ENCODE results near the gene BLCAP.

Gene BLCAP

GRCh38 chr20:37564388-37565133 is 36.9 kb upstream of the BLCAP start:
- peak; percentile 91 for ATAC-seq
- TF ChIP-seq SNAI2 (CRISPR knock-in tag; IDR thresholded peaks at IDR 0.05) (no peak), ZNF565 (CRISPR knock-in tag; conservative IDR thresholded peaks at IDR 0.05; ENCODE audit: low read depth) (no peak)

GRCh38 chr20:37564016-37564387 is 36.3 kb upstream of the BLCAP start:
- TF ChIP-seq PPARA (CRISPR knock-in tag; IDR thresholded peaks at IDR 0.05; ENCODE audit: borderline replicate concordance) (no peak), ZC3H10 (CRISPR knock-in tag; IDR thresholded peaks at IDR 0.05) (no peak), SNAI2 (CRISPR knock-in tag; IDR thresholded peaks at IDR 0.05) (no peak), CSRNP3 (CRISPR knock-in tag; IDR thresholded peaks at IDR 0.05) (no peak), TSHZ2 (CRISPR knock-in tag; IDR thresholded peaks at IDR 0.05) (no peak), CREB5 (CRISPR knock-in tag; IDR thresholded peaks at IDR 0.05; ENCODE audit: low read depth) (no peak), OSR1 (CRISPR knock-in tag; IDR thresholded peaks at IDR 0.05) (no peak), TCF4 (CRISPR knock-in tag; IDR thresholded peaks at IDR 0.05; ENCODE audit: borderline replicate concordance) (no peak), PATZ1 (CRISPR knock-in tag; IDR thresholded peaks at IDR 0.05; ENCODE audit: borderline replicate concordance) (no peak), ARNTL (CRISPR knock-in tag; IDR thresholded peaks at IDR 0.05; ENCODE audit: borderline replicate concordance, low read depth) (no peak)
- ATAC-seq: no peak

GRCh38 chr20:37562695-37563480 is 35.2 kb upstream of the BLCAP start:
- no peak for ATAC-seq
- TF ChIP-seq TCF4 (CRISPR knock-in tag; IDR thresholded peaks at IDR 0.05; ENCODE audit: borderline replicate concordance) (no peak), ARNTL (CRISPR knock-in tag; IDR thresholded peaks at IDR 0.05; ENCODE audit: borderline replicate concordance, low read depth) (no peak), ESRRG (CRISPR knock-in tag; IDR thresholded peaks at IDR 0.05) (no peak), TOX (CRISPR knock-in tag; IDR thresholded peaks at IDR 0.05; ENCODE audit: borderline replicate concordance) (no peak), ZC3H10 (CRISPR knock-in tag; IDR thresholded peaks at IDR 0.05) (no peak), CSRNP3 (CRISPR knock-in tag; IDR thresholded peaks at IDR 0.05) (no peak), CSDC2 (CRISPR knock-in tag; IDR thresholded peaks at IDR 0.05) (no peak), ZNF565 (CRISPR knock-in tag; conservative IDR thresholded peaks at IDR 0.05; ENCODE audit: low read depth) (no peak), ZFP3 (CRISPR knock-in tag; IDR thresholded peaks at IDR 0.05) (no peak), CREB5 (CRISPR knock-in tag; IDR thresholded peaks at IDR 0.05; ENCODE audit: low read depth) (no peak)

Data from SK-N-SH treated with all-trans-retinoic acid at 6 μM for 48 hours (cell line).